Mesendoderm (in vitro differentiated cells): ENCODE data around the gene HMGCS1.

ENCODE experiments used
- DNase-seq: peaks from one replicate; pipeline ENCODE4 v3.0.0; 2013
- H2AK5ac ChIP-seq: 2 replicates; pipeline ENCODE4 v1.6.1; 2013; ENCODE audit warnings: low read length, inconsistent platforms
- H2BK120ac ChIP-seq: 2 replicates; pipeline ENCODE4 v1.6.1; 2013; ENCODE audit warnings: low read depth, mild to moderate bottlenecking, low read length, moderate library complexity, mixed read lengths
- H2BK15ac ChIP-seq: replicated peaks from 2 replicates; pipeline ENCODE4 v1.6.1; 2013; ENCODE audit warnings: low read depth, mild to moderate bottlenecking, moderate library complexity
- H2BK5ac ChIP-seq: 2 replicates; pipeline ENCODE4 v1.6.1; 2013; ENCODE audit warnings: low read length, inconsistent platforms
- H3K18ac ChIP-seq: 2 replicates; pipeline ENCODE4 v1.6.1; 2013; ENCODE audit warnings: mild to moderate bottlenecking, low read length, mixed read lengths
- H3K23ac ChIP-seq: one replicate; pipeline ENCODE4 v1.6.1; 2013; ENCODE audit warnings: low read length
- H3K27ac ChIP-seq: 2 replicates; pipeline ENCODE4 v1.5.1; 2013; ENCODE audit warnings: low read depth, mild to moderate bottlenecking, inconsistent platforms, low read length, moderate library complexity
- H3K27me3 ChIP-seq: 2 replicates; pipeline ENCODE4 v1.6.1; 2013; ENCODE audit warnings: low read length, control low read depth, mild to moderate bottlenecking, inconsistent platforms; ENCODE audit not compliant: insufficient read depth, poor library complexity
- H3K36me3 ChIP-seq: 2 replicates; pipeline ENCODE4 v1.6.1; 2013; ENCODE audit warnings: low read length, inconsistent platforms; ENCODE audit not compliant: control insufficient read depth, insufficient read depth
- H3K4ac ChIP-seq: one replicate; pipeline ENCODE4 v1.6.1; 2013; ENCODE audit warnings: low read depth, mild to moderate bottlenecking, low read length, moderate library complexity
- H3K4me1 ChIP-seq: 2 replicates; pipeline ENCODE4 v1.6.1; 2013; ENCODE audit warnings: low read depth, low read length, inconsistent platforms; ENCODE audit not compliant: control insufficient read depth
- H3K4me2 ChIP-seq: 2 replicates; pipeline ENCODE4 v1.6.1; 2013; ENCODE audit warnings: low read length
- H3K4me3 ChIP-seq: 2 replicates; pipeline ENCODE4 v1.5.1; 2013; ENCODE audit warnings: mild to moderate bottlenecking, low read length
- H3K56ac ChIP-seq: one replicate; pipeline ENCODE4 v1.6.1; 2013; ENCODE audit warnings: low read length
- H3K79me1 ChIP-seq: 2 replicates; pipeline ENCODE4 v1.6.1; 2013; ENCODE audit warnings: low read length, inconsistent platforms
- H3K79me2 ChIP-seq: 2 replicates; pipeline ENCODE4 v1.6.1; 2013; ENCODE audit warnings: mild to moderate bottlenecking, low read length; ENCODE audit not compliant: control insufficient read depth, insufficient read depth
- H3K9ac ChIP-seq: 2 replicates; pipeline ENCODE4 v1.6.1; 2013; ENCODE audit warnings: low read length, inconsistent platforms
- H4K5ac ChIP-seq: one replicate; pipeline ENCODE4 v1.6.1; 2013; ENCODE audit warnings: low read length
- H4K8ac ChIP-seq: one replicate; pipeline ENCODE4 v1.6.1; 2013; ENCODE audit warnings: low read depth, mild to moderate bottlenecking, control low read depth, low read length, moderate library complexity
- WGBS: extraction: QIAGEN DNeasy Blood & Tissue Kit; methylation state at CpG from one replicate; pipeline ENCODE4 v1.1.7; 2013; ENCODE audit warnings: low lambda C conversion rate, missing lambda C conversion rate; ENCODE audit not compliant: insufficient coverage; ENCODE audit errors: extremely low coverage; 5-methylcytosine and 5-hydroxymethylcytosine counted together

The HMGCS1 gene

GRCh38 chr5:43303242-43303641, 10.0 kb downstream of the HMGCS1 start:
- Histone ChIP-seq H3K79me2 (peaks cover 70% of the 10 kb centered on the region), H3K56ac (no peak overlapping the region), H3K9ac (no peak overlapping the region), H2BK5ac (no peak overlapping the region), H2BK15ac (no peak overlapping the region), H3K79me1 (peaks cover 4% of the 10 kb centered on the region), H3K4me2 (no peak overlapping the region), H3K36me3 (peaks cover 3% of the 10 kb centered on the region), H3K23ac (no peak overlapping the region), H3K27ac (no peak overlapping the region), H2AK5ac (no peak overlapping the region), H4K5ac (no peak overlapping the region), H3K27me3 (no peaks in the 10 kb centered on the region), H3K4ac (no peak overlapping the region), H4K8ac (no peak overlapping the region), H2BK120ac (no peak overlapping the region), H3K18ac (no peak overlapping the region), H3K4me1 (no peaks in the 10 kb centered on the region), H3K4me3 (no peak overlapping the region)
- no peak for DNase-seq
- no CpG with 5 or more reads among the region's 4 CpGs for whole genome bisulfite sequencing

- Histone ChIP-seq H3K79me1 (peaks cover 6% of the 10 kb centered on the region), H3K27ac (no peak overlapping the region), H2BK15ac (no peak overlapping the region), H3K4me3 (no peak overlapping the region), H3K36me3 (peaks cover 3% of the 10 kb centered on the region), H2AK5ac (no peak overlapping the region), H3K56ac (no peak overlapping the region), H3K79me2 (peaks cover 64% of the 10 kb centered on the region), H3K4me2 (no peak overlapping the region), H3K4ac (no peak overlapping the region), H3K18ac (no peak overlapping the region), H2BK120ac (no peak overlapping the region), H3K27me3 (no peaks in the 10 kb centered on the region), H3K4me1 (no peaks in the 10 kb centered on the region), H3K9ac (no peak overlapping the region), H2BK5ac (no peak overlapping the region), H4K8ac (no peak overlapping the region), H4K5ac (no peak overlapping the region), H3K23ac (no peak overlapping the region)
- peak; percentile 30 for DNase-seq
- no CpG with 5 or more reads among the region's 3 CpGs for WGBS
These were observed 10.7 kb downstream of the HMGCS1 start for GRCh38 chr5:43302481-43302880.

DNA sequence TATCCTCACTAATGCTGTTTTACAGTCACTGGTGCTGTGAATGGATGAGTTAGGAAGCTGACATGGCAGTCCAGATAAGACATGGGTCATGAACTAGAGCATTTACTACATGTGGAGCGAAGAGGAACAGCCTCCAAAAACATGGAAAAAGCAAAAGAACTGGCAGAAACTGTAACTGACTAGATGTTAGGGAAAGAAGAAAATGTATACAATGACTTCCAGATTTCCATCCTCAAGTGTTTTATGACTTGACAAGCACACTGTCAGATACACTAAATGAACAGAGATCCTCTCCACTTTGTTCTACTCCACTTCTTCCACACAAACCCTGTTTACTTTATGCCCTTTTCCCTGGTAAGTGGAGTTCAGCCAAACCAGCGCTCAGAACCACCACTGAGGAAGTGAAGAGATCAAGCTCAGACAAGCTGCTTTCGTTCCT, 11.5 kb downstream of the HMGCS1 start:
- no peak overlapping the region for H3K4me2 ChIP-seq
- no peak overlapping the region for H3K9ac ChIP-seq
- no peak overlapping the region for H3K27ac ChIP-seq
- no peak overlapping the region for H3K23ac ChIP-seq
- H3K27me3 ChIP-seq, result no peaks in the 10 kb centered on the region
- WGBS, result no CpG with 5 or more reads among the region's 3 CpGs
- H3K36me3 ChIP-seq, result peaks cover 8% of the 10 kb centered on the region
- H4K5ac ChIP-seq, result no peak overlapping the region
- no peak for DNase-seq
- no peak overlapping the region for H2BK15ac ChIP-seq
- no peak overlapping the region for H3K4ac ChIP-seq
- no peak overlapping the region for H4K8ac ChIP-seq
- peaks cover 67% of the 10 kb centered on the region for H3K79me2 ChIP-seq
- H3K79me1 ChIP-seq, result peaks cover 8% of the 10 kb centered on the region
- H3K56ac ChIP-seq, result no peak overlapping the region
- H3K18ac ChIP-seq, result no peak overlapping the region
- H2AK5ac ChIP-seq, result no peak overlapping the region
- no peak overlapping the region for H2BK5ac ChIP-seq
- no peak overlapping the region for H3K4me3 ChIP-seq
- H3K4me1 ChIP-seq, result no peaks in the 10 kb centered on the region
- no peak overlapping the region for H2BK120ac ChIP-seq

DNA sequence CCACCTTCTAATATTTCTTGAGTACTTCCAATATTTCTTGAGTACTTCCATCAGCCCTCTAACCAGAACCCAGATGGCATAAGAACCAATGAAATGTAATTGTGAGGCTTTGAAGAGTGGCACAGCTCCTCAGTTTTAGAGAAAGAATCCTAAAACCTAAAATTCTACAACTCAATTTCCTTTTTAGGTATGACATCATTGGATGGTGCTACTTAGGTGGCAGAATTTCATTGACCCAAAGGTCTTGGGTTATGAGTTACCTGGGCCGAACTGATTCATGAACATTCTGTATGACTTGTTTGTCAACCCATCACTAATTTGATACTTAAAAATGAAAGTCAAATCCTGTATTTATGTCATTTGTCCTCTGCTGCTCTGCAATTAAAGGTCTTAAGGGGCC, 13.1 kb downstream of the HMGCS1 start:
- no CpG with 5 or more reads among the region's 1 CpG for WGBS
- Histone ChIP-seq H4K8ac (no peak overlapping the region), H3K18ac (no peak overlapping the region), H4K5ac (no peak overlapping the region), H3K4me2 (no peak overlapping the region), H3K56ac (no peak overlapping the region), H3K27ac (no peak overlapping the region), H3K4me3 (no peak overlapping the region), H3K79me1 (peaks cover 8% of the 10 kb centered on the region), H3K79me2 (peaks cover 54% of the 10 kb centered on the region), H2BK15ac (no peak overlapping the region), H3K4ac (no peak overlapping the region), H3K9ac (no peak overlapping the region), H3K27me3 (no peaks in the 10 kb centered on the region), H2AK5ac (no peak overlapping the region), H3K4me1 (no peaks in the 10 kb centered on the region), H2BK5ac (no peak overlapping the region), H3K36me3 (peaks cover 8% of the 10 kb centered on the region), H3K23ac (no peak overlapping the region), H2BK120ac (no peak overlapping the region)
- DNase-seq, result no peak

GRCh38 chr5:43298443-43298842, 14.8 kb downstream of the HMGCS1 start:
- no peak for DNase-seq
- Histone ChIP-seq H3K4me1 (no peaks in the 10 kb centered on the region), H4K8ac (no peak overlapping the region), H2BK120ac (no peak overlapping the region), H3K27me3 (no peaks in the 10 kb centered on the region), H3K18ac (no peak overlapping the region), H3K4ac (no peak overlapping the region), H3K36me3 (peaks cover 8% of the 10 kb centered on the region), H3K79me2 (peaks cover 42% of the 10 kb centered on the region), H2BK5ac (no peak overlapping the region), H3K23ac (no peak overlapping the region), H4K5ac (no peak overlapping the region), H2BK15ac (no peak overlapping the region), H3K4me3 (no peak overlapping the region), H3K4me2 (no peak overlapping the region), H3K9ac (no peak overlapping the region), H3K56ac (no peak overlapping the region), H2AK5ac (no peak overlapping the region), H3K79me1 (peaks cover 8% of the 10 kb centered on the region), H3K27ac (no peak overlapping the region)
- no CpG with 5 or more reads among the region's 5 CpGs for WGBS

- H3K36me3 ChIP-seq, result peaks cover 10% of the 10 kb centered on the region
- DNase-seq, result no peak
- no CpG with 5 or more reads among the region's 2 CpGs for WGBS
These were observed 16.4 kb downstream of the HMGCS1 start for GRCh38 chr5:43296835-43297234.

More at GRCh38 chr5:43296835-43297234, 16.4 kb downstream of the HMGCS1 start:
- no peak overlapping the region for H3K9ac ChIP-seq
- H3K23ac ChIP-seq, result no peak overlapping the region
- H3K79me2 ChIP-seq, result peaks cover 28% of the 10 kb centered on the region
- no peak overlapping the region for H3K27ac ChIP-seq
- no peak overlapping the region for H3K4me2 ChIP-seq
- no peak overlapping the region for H3K4ac ChIP-seq
- no peak overlapping the region for H2BK120ac ChIP-seq
- no peaks in the 10 kb centered on the region for H3K4me1 ChIP-seq
- H3K27me3 ChIP-seq, result no peaks in the 10 kb centered on the region
- H2BK15ac ChIP-seq, result no peak overlapping the region
- H4K5ac ChIP-seq, result no peak overlapping the region
- H3K79me1 ChIP-seq, result peaks cover 7% of the 10 kb centered on the region
- H4K8ac ChIP-seq, result no peak overlapping the region
- H3K18ac ChIP-seq, result no peak overlapping the region
- H2AK5ac ChIP-seq, result no peak overlapping the region
- H2BK5ac ChIP-seq, result no peak overlapping the region
- H3K56ac ChIP-seq, result no peak overlapping the region
- H3K4me3 ChIP-seq, result no peak overlapping the region
